ENCODE measurements around the gene KRIT1.

The KRIT1 gene

DNA sequence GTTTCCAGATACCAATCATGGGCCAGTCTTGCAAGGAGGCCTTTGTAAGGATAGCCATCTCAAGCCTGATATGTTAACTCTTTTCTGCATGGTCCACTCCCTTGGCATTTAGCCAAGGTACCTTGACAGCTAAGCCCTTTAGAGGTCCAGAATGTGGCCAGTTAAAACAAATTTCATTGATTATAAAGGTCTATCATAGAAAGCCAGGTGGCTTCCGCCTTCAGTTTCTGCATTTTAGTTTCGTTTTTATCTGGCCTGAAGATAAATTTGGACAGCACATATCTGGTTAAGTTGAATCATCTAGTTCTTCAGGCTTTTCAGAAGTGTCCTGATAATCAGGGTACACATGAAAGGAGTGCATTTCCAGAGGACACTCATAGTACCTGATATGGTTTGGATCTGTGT is 30.7 kb upstream of the KRIT1 start:
- Histone ChIP-seq H3F3A (ENCODE audit: control insufficient read depth, insufficient read depth) (no peaks in the 10 kb centered on the region), H3K36me3 (ENCODE audit: control insufficient read depth, low read length) (no peaks in the 10 kb centered on the region; the same call in 1 of the 2 replicates), H3K9me2 (replicated peaks; ENCODE audit: control insufficient read depth, low read length) (no peaks in the 10 kb centered on the region), H3K4me1 (ENCODE audit: control insufficient read depth, low read length) (peaks cover 16% of the 10 kb centered on the region), H3K9me3 (ENCODE audit: control insufficient read depth, insufficient read depth, low read length) (peaks cover 4% of the 10 kb centered on the region; the same call in 1 of the 2 replicates), H3K27ac (ENCODE audit: low read depth, low read length) (no peak overlapping the region), H3K27me3 (ENCODE audit: control insufficient read depth, low read length) (no peaks in the 10 kb centered on the region), H3K4me3 (ENCODE audit: low read length) (peak overlapping the region; percentile 29), H3K79me2 (ENCODE audit: control insufficient read depth, low read length) (peaks cover 59% of the 10 kb centered on the region), H4K20me1 (ENCODE audit: control insufficient read depth, insufficient read depth, low read depth, low read length) (no peaks in the 10 kb centered on the region), H3K4me2 (ENCODE audit: low read length) (peak overlapping the region; percentile 51)
- no peak for TF ChIP-seq CTCF (IDR thresholded peaks at IDR 0.05; ENCODE audit: low read depth, low read length, poor library complexity, severe bottlenecking)
- no peak for TF ChIP-seq EZH2phosphoT487 (IDR thresholded peaks at IDR 0.05; ENCODE audit: borderline replicate concordance, low read length)

DNA sequence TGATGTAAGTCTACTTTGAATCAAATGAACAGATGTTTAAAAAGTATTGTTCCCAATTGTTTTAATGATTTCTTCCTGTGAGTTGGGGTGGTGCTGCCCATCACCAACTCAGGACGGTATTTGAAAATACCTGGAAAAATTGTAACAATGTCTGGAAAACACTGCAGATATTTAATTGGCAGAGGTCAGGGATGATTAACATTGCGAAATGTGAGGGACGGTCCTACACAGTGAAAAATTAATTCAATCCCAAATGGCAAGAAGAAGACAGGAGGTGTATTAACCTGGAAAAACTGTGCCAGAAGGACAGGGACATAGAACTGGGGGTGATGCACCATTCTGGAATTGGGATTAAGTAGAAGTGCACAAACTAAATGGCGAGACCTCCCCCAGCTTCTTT is 29.6 kb upstream of the KRIT1 start:
- Histone ChIP-seq H3K9me3 (ENCODE audit: control insufficient read depth, insufficient read depth, low read length) (peaks cover 4% of the 10 kb centered on the region; the same call in 1 of the 2 replicates), H3K27ac (ENCODE audit: low read depth, low read length) (no peak overlapping the region), H4K20me1 (ENCODE audit: control insufficient read depth, insufficient read depth, low read depth, low read length) (no peaks in the 10 kb centered on the region), H3K9me2 (replicated peaks; ENCODE audit: control insufficient read depth, low read length) (no peaks in the 10 kb centered on the region), H3K4me2 (ENCODE audit: low read length) (no peak overlapping the region), H3F3A (ENCODE audit: control insufficient read depth, insufficient read depth) (no peaks in the 10 kb centered on the region), H3K27me3 (ENCODE audit: control insufficient read depth, low read length) (no peaks in the 10 kb centered on the region), H3K4me3 (ENCODE audit: low read length) (no peak overlapping the region), H3K36me3 (ENCODE audit: control insufficient read depth, low read length) (no peaks in the 10 kb centered on the region; the same call in 1 of the 2 replicates), H3K79me2 (ENCODE audit: control insufficient read depth, low read length) (peaks cover 58% of the 10 kb centered on the region), H3K4me1 (ENCODE audit: control insufficient read depth, low read length) (peaks cover 16% of the 10 kb centered on the region)
- TF ChIP-seq CTCF (IDR thresholded peaks at IDR 0.05; ENCODE audit: low read depth, low read length, poor library complexity, severe bottlenecking): no peak
- TF ChIP-seq EZH2phosphoT487 (IDR thresholded peaks at IDR 0.05; ENCODE audit: borderline replicate concordance, low read length): no peak

DNA sequence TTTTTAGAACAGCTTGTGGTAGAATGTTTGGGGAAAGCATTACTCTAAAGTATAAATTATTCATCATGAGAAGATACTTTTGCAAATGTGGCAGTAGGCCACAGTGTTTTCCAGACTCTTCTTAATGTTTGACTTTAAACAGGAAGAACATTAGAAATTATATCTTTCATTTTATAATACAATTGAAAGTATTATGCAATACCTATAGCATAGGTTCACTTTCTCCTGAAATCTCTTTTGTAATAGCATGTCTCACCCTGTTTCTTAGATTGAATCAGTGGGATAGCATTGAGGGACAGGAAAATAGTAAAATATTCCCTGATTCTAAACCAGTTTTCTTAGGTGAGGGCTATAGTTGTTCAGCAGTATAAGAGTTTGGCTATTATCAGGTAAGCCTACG is 23.2 kb upstream of the KRIT1 start:
- Histone ChIP-seq H3K4me1 (ENCODE audit: control insufficient read depth, low read length) (no peaks in the 10 kb centered on the region), H3K4me3 (ENCODE audit: low read length) (no peak overlapping the region), H3K4me2 (ENCODE audit: low read length) (no peak overlapping the region), H3K9me3 (ENCODE audit: control insufficient read depth, insufficient read depth, low read length) (no peaks in the 10 kb centered on the region), H3K27me3 (ENCODE audit: control insufficient read depth, low read length) (no peaks in the 10 kb centered on the region), H3K79me2 (ENCODE audit: control insufficient read depth, low read length) (peaks cover 65% of the 10 kb centered on the region), H3K9me2 (replicated peaks; ENCODE audit: control insufficient read depth, low read length) (no peaks in the 10 kb centered on the region), H3K27ac (ENCODE audit: low read depth, low read length) (no peak overlapping the region), H3K36me3 (ENCODE audit: control insufficient read depth, low read length) (0 out of 2 replicates have a peak, but pooled peaks cover 5% of the 10 kb centered on the region), H4K20me1 (ENCODE audit: control insufficient read depth, insufficient read depth, low read depth, low read length) (no peaks in the 10 kb centered on the region), H3F3A (ENCODE audit: control insufficient read depth, insufficient read depth) (no peaks in the 10 kb centered on the region)
- no peak for TF ChIP-seq CTCF (IDR thresholded peaks at IDR 0.05; ENCODE audit: low read depth, low read length, poor library complexity, severe bottlenecking)
- TF ChIP-seq EZH2phosphoT487 (IDR thresholded peaks at IDR 0.05; ENCODE audit: borderline replicate concordance, low read length): no peak
